Esophagus muscularis mucosa (tissue), 4 donors: ENCODE measurements around the gene GLTPD2.

Source experiments
- EP300 ChIP-seq: sonication (generic); formaldehyde crosslinking; IDR thresholded peaks from one replicate; pipeline ENCODE4 v1.6.1; 2017; ENCODE audit warnings: antibody characterized with exemption
- POLR2A ChIP-seq: fragments of 450-650 bp; IDR thresholded peaks from one replicate; pipeline ENCODE4 v1.6.1; 2017; ENCODE audit warnings: antibody characterized with exemption, moderate library complexity, mild to moderate bottlenecking, low read depth
- TF ChIP-seq, protein P1 (sequence below), 3 experiments: fragments of 200-600 bp in 2 of 3; fragments of 450-650 bp in 1 of 3; sonication (generic) in 2 of 3; IDR thresholded peaks; one replicate each; pipeline ENCODE4 v1.5.1; 2017 to 2019; ENCODE audit warnings: antibody characterized with exemption in 3 of 3, mild to moderate bottlenecking in 2 of 3, moderate library complexity in 1 of 3

DNA sequence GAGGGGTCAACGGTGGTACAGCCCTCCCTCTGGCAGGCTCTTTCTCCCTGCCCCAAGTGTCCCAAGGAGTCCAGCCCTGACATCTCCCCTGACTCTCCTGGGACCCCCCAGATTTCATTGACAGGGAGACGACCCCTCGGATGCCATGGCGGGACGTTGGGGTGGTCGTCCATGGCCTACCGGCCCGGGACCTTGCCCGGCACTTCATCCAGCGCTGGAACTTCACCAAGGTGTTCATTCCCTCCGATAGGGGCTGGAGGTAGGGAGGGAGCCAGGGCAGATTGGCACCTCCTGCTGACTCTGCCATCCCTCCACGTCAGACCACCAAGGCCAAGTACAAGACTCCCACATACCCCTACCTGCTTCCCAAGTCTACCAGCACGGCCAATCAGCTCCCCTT, 28.1 kb downstream of the GLTPD2 start:
- TF ChIP-seq, protein P1, sequence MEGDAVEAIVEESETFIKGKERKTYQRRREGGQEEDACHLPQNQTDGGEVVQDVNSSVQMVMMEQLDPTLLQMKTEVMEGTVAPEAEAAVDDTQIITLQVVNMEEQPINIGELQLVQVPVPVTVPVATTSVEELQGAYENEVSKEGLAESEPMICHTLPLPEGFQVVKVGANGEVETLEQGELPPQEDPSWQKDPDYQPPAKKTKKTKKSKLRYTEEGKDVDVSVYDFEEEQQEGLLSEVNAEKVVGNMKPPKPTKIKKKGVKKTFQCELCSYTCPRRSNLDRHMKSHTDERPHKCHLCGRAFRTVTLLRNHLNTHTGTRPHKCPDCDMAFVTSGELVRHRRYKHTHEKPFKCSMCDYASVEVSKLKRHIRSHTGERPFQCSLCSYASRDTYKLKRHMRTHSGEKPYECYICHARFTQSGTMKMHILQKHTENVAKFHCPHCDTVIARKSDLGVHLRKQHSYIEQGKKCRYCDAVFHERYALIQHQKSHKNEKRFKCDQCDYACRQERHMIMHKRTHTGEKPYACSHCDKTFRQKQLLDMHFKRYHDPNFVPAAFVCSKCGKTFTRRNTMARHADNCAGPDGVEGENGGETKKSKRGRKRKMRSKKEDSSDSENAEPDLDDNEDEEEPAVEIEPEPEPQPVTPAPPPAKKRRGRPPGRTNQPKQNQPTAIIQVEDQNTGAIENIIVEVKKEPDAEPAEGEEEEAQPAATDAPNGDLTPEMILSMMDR (IDR thresholded peaks at IDR 0.05): no peak
- TF ChIP-seq EP300 (no peak), POLR2A (no peak)
